GM18498 (cell line): ENCODE results near the gene BCAS1.

Experiments
- ATAC-seq: cut with Tn5 transposase; IDR thresholded peaks from one replicate; pipeline ENCODE4 v1.9.1; 2021; ENCODE audit warnings: mild to moderate bottlenecking, moderate library complexity; ENCODE audit not compliant: unreplicated experiment

The BCAS1 gene

DNA sequence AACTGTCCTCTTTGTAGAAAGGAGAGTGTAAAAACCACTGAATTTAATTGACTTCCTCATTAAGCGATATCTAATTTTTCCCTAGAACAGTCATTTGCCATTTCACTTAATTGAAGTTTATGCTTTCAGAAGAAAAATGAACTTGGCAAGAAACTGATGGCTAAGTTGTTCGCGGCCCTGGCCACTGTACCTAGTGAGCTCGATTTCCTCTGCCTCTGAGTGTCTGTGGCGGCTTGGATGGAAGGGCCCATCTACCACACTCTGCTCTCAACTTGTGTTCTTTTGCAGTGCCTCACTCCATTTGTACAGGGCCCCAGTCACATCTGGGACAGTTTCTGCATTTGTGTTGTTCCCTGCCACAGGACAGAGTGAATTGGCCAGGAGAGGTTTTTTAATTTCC, 102.9 kb downstream of the BCAS1 start:
- no peak for ATAC-seq

DNA sequence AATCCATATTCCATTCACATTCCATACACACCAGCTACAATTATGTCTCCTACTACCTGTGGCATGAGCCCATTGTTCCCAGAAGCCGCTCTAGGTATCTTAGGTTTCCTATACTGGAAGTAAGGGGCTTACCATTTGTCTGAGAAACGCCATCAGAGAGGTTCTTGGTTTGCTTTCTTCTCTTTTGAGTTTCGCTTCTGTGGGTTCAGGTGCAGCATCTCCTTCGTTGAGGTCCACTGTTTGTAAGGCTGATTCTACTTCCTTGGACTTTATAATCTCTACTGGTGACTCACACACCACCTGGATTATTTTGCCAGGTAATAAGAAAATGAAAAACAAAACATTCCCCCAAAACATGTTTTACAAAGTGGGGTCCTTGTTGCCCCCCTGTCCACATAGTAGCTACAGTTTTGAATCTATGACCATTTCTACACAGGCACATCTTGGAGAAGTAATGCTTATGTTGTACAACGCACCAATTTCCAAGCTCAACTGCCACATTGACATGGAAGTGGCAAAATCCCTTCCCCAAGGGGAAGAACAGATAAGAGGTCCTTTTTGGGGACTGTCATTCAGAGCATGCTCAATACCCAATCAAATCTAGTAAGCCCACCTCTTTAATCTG, 103.5 kb downstream of the BCAS1 start:
- no peak for ATAC-seq

DNA sequence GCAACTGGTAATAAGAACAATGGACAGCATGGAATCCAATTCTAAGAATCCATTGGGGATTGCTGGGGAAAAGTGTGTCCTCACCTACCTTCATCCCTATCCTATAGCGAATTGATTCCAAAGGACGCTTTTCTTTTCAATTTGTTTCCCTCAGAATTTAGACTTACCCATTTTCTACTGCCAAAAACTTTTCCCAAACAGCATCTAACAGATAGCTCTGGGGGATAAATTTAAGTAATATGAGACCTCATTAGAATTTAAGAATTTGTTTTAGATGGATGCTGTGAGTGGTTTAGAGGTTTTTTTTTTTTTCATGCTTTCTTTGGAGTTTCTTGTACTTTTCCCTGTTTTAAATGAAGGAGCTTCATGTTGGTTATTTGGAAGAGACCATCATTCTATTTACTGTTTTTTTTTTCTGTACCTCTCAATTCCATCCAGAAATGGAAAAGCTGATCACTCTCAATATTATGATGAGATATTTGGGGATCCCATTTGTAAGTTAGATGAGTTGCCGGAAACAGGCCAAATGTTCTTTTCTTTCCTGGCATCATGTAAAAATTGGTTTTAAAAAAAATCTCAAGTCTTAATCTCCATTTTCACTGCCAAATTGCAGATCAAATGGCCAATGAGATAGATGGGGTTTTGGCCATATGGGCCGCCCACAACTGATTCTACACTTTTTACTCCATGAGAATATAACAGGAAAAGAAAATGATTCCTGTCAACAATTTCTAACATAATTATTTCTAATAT, 105.7 kb downstream of the BCAS1 start:
- ATAC-seq: no peak

DNA sequence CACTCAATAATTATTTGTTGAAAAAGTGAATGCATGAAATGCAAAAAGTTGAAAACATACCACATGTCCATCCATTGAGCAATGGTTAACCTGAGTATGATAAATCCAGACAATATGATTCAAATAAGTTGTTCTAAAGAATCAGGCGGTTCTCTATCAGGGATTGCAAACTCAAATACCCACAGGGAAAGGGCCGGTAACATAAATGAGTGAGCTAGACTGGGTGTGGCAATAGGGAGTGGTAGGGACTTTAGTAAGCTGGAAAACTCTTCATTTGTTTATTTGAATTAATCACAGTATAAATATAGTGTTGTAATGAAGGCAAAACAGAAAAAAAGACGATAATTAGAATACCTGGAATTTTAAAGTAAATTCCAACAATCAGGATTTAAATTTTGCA, 106.3 kb downstream of the BCAS1 start:
- no peak for ATAC-seq

DNA sequence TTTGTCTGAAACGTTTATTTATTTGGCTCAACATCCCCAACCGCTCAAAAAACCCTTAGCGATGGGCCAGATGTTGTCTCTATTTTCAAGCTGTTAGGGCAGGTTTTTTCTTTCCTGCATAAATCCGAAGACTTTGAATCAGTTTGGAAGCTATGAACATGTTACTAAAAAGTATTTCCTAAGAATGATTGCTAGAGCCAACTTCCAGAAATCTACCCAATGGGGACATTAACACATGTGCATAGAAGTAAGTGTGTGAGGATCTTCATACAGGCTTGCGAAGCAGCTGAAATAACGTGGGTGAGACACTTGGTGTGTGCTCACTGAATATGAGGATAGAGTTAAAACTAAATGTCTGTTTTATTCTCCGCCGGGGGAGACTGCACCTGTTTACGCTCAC, 106.8 kb downstream of the BCAS1 start:
- ATAC-seq: no peak

DNA sequence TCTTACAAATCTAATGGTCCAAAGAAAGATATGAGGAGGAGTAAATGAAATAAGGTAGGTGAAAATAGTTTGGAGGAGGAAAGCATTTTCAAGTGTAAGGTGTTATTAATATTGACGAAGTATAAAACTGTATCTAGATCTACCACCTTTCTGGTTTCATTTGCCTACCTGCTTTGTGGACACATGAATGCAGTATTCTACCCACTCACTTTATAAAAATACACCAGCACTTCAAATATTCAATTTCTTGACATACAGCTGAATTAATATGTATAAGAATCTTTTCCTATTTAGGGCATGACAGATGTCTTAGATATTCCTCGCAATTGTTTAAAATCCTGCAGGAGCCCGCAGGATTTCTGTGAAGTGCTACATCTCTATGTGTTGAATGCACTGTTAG, 108.0 kb downstream of the BCAS1 start:
- ATAC-seq: no peak

DNA sequence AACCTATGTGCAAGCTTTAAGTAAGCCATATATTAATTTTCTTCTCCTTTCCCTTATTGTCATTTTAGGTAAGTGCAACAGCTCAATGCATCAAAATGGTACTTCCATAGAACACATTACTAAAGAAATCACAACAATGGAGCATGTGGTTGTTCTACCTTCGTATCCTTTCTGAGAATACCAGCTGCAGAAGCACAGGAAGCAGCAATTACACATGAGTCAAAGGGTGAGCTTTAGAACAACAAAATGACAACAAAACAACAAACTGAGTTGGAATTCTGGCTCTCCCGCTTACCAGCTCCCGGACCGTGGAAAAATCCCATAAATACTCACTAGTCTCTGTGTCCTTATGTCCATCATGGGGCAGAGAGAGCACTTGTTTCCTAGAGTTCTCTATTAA, 108.9 kb downstream of the BCAS1 start:
- ATAC-seq: no peak

DNA sequence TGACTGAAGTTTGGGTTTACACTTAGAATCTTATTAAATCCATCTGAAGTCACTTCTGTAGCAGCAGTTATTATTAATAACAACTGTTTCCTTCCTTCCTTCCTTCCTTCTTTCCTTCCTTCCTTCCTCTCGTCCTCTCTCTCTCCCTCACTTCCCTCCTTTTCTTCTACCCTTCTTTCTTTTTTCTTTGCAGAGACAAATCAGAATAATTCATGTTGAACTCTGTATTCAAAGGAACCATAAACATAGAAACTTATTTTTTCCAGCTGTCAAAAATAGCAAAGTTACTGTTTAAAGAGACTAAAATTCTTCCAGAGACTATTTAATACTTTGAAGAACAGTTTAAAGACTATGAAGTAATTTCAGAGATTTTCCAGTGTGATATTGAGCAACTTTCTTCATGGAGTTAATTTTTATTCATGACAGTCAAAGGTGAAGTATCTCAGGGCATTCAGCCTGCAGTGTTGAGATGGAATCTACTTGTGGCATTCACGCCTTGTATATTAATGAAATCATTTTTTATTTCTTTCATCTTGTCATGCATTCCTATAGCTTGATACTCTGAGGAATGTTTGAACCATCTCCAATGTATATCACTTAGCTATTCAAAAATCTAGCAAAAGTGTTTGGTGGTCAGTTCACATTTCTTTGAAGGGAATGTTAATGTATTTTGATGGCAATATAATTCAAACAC, 109.7 kb downstream of the BCAS1 start:
- ATAC-seq: no peak

DNA sequence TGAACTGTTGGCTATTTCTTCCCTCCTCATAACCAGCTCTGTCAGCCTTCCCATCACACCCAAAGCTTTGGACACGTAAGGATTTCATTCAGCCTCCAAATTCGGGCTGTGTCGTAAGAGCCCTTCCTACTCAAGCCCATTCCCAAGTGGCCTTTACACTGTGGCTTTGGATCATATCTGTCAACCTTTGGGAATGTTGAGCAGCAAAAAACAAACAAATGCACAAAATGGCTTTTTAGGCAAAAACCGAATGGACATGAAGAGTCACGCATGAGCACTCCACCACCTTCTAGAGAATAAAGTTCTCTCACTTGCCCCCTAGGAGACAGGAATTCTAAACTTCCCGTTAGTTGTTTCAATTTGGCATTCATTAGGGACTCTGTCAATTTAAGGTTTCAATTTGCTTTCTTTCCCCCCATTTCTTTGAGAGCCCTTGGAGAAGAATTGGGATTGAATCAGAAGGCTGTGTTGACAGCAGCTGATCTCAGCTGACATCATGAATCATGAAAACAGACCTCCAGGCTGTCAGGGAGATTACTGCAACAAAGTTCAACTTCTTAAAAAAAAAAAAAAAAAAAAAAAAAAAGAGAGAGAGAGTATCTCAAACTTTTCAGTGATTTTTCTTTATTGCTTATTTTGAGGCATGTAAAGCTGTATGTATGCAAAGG, 110.3 kb downstream of the BCAS1 start:
- no peak for ATAC-seq

DNA sequence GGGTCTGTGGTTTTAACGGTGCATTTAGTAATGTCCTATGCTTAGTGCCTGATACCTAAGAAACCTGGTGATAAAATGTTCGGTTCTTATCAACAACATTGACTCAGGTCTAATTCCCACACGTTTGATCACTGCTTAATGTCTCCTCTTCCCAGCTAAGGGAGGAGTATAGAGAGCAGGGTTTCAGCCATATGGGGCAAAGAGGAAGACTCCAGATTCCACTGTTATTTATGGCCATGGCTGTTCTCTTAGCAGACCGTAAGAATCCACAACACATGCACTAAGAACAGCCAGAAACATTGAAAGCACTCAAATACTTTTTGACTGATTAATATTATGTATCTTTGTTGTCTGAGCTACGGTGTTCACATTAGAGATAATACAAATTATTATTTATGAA, 112.1 kb downstream of the BCAS1 start:
- ATAC-seq: no peak

DNA sequence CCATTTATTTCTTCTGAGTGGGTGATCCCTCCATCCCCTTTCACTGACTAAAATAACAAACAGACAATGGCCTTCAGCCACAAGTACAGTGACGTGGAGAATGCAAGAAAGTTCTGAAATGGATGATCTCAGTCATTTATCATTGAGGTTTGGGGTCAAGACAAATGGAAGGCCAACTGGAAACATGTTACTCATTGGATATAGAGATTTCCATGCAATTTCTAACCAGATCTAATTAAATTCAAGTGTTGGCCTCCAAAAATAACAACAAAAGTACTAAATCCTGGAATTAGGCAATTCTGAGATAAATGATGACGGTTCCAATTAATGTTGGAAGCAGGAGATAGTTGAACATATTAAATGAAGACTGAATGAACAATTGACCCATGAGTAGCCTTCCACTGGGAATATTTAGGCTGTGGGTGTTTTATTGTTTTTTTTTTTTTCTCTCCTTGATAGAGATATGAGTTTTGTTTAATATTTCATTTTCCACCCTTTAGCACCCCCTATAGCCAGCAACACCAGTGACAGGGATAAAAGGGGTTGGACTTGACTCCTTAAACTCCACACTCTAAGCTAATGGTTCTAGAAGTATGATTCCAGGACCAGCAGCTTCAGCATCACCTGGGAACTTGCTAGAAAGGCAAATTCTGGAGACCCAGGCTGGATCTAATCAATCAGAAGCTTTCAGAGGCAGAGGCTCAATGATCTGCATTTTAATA, 112.8 kb downstream of the BCAS1 start:
- ATAC-seq: no peak

DNA sequence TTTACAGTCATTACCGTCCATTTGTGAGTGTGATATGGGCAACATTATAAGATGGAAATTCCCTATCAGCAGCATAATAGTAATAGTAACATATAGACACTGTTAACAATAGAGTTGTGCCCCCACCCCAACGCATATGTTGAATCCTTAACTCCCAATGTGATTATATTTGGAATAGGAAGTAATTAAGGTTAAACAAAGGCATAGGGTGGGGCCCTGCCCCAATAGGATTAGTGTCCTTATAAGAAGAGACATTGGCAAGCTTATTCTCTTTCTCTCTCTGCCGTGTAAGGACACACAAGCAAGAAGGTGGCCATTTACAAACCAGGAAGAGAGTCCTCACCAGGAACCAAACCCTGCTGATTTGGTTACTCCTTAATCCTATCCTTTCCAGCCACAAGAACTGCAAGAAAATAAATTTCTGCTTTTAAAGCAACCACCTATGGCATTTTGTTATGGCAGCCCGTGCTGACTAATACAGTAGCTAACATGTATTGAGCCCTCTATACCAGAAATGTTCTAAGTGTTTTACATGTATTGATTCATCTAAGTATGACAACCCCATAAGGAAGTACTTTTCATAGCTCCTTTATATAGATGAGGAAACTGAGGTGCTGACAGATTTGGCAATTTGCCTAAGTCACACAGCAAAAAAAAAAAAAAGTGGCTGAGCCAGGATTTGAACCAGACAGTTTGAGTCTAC, 114.2 kb downstream of the BCAS1 start:
- no peak for ATAC-seq

DNA sequence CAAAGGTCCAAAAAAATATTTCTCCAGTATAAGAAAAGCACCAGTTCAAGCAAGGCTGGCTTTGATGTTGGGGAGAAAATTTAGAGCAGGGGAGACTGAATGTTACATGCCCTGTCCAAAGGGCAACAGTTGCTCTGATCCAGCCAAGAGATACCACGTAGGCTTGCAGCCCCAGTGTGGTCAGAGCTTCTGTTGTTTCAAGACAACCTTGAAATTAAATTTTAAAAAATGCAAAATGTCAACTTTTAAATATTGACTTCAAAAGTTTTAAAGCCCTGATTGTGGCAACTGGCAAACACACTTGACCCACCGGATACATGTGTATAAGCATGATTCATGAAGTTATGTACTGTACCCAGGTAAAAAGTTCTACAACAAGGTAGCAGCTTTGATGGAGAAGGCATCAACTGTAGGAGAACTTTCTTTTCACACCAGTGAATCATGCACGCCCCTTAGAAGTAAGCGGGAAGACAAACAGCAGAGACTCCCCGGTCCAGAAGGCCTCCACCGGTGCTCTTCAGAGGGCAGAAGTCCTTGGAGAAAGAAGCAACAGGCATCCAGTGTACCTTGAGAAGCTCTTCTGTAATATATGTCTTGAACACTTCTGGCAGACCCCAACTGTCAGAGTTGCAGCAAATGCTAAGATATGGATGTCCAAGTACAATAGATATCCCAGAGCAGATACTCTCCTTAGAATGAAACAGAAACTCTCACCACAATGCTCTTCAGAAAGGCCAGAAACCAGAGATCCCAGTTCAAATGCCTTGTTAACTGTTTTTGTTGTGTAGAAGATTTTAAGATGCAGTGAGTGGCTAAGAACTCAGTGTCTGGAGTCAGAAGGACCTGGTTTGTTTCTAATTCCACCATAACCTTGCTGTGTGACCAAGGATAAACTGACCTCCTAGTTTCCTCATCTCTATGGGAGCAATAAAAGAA, 115.4 kb downstream of the BCAS1 start:
- no peak for ATAC-seq

DNA sequence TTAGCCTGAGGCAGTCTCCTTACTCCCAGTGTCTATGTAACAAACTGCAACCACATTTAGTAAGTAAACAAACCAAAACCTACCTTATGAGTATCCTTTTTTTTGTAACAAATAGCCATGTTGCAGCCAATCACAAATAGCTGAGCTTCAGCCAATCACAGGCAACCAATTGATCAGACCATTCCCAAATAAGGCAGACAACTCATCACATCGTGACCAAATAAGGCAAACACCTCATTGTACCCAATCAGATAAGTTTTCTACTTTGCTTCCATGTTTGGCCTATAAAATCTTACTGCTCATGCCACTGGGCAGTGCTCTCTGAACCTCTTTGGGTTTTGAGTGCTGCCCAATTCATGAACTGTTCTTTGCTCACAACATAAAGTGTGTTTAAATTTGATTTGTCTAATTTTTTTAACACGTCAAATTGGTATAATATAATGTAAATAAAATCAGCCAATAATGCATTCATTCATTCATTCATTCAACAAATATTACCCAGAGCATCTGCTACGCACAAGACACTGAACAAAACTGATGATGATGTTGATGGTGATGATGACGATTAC, 117.8 kb downstream of the BCAS1 start:
- no peak for ATAC-seq

DNA sequence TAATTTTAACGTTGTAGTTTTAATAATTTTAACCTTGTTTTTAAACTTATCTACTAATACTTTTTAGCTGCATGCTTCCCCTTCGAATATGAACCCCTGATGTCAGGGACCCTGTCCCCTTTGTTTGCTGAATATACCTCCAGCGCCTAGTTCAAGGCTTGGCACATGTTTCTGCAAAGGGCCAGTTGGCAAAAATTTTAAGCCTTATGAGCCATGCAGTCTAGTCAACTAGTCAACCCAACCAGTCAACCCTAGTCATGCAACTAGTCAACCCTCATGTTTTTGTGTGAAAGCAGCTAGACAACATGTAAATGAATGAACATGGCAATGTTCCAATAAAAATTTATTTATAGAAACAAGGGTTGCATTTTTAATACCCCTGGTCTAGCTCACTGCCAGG, 119.8 kb downstream of the BCAS1 start:
- ATAC-seq: no peak

DNA sequence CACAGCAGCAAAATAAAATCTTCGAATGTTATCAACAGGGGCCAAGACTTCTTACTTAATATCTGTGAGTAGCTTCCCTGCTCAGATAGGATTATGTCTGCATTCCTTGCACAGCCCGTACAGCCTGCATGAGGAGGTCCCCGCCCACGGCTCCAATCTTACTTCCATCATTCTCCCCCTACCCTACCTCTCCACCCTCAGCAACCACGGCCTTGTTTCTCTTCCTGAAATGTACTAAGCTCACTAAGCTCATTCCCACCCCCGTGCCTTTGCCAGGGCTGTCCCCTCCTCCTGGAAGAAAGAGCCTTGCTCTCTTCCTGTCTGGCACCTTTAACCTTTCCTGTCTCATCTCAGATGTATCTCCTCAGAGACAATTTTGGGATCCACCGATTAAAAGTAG, 120.4 kb downstream of the BCAS1 start:
- peak; percentile 2 for ATAC-seq

DNA sequence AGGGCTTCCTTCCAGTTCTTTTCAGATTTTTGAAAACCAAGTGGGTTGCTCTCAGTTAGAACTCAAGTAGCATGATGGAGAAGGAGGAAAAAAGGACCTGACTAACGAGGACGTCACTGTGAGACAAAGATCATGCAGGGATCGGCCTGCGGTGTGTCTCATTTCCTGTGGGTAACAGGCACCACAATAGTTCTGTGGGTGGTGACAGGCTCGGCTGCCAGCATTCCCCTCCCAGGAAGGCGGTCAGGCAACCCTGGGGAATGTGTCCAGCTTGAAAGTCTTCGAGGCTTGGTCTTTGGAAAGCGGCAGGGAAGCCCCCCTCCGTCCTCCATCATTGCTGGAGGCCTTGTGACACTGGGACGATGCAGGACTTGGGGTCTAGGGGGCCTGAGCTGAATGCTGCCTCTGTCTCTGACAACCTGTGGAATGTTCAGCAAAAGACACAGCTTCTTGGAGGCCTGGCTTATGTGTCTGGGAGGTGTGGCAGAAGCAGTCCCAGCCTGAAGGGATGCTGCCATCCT, 121.0 kb downstream of the BCAS1 start:
- peak; percentile 90 for ATAC-seq

DNA sequence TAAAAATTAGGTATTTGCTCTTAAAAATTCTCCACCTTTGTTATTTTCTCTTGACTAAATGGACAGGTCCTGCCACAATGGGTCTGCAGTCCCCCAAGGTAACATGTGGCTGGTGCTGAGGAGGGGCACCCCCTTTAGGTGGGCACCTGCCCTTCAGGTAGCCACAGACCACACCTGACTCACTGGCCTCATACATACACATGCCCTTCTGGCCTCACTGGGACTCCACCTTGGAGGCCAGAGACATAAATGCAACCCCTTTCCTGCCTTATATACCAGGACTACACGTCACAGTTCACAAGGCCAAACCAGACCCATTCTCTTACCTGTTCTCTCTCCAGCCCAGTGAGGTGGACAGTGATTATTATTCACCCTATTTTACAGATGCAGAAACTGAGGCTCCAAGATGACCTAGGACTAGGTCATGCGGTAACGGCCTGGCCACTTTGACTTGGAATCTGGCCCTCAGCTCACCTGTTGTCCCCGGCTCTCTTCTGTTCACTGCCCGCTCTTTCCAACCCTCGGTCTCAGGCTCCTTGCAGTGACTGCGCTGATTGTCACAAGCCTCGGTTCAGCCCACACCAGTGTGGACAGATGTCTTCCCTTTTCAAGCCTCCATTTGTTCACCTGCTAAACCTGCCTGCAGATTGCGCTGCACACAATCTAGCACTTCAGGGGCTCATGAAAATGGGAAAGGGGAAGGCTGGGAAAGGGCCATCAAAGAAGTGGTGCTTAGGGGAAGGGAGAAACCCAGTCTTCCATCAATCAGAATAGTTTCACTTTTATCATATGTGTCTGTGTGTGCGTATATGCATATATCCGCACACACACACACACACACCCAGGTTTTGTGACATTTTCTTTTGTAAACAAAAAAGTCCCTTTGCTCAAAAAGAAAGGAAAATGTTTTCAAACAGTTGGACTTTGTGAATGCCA, 121.7 kb downstream of the BCAS1 start:
- ATAC-seq: peak; percentile 45
